HG03135 (cell line): Measurements from ENCODE around the gene TAF1A.

Experiments used
- ATAC-seq: cut with Tn5 transposase; IDR thresholded peaks from one replicate; pipeline ENCODE4 v1.9.1; 2021; ENCODE audit warnings: mild to moderate bottlenecking, moderate library complexity; ENCODE audit not compliant: unreplicated experiment

TAF1A gene

DNA sequence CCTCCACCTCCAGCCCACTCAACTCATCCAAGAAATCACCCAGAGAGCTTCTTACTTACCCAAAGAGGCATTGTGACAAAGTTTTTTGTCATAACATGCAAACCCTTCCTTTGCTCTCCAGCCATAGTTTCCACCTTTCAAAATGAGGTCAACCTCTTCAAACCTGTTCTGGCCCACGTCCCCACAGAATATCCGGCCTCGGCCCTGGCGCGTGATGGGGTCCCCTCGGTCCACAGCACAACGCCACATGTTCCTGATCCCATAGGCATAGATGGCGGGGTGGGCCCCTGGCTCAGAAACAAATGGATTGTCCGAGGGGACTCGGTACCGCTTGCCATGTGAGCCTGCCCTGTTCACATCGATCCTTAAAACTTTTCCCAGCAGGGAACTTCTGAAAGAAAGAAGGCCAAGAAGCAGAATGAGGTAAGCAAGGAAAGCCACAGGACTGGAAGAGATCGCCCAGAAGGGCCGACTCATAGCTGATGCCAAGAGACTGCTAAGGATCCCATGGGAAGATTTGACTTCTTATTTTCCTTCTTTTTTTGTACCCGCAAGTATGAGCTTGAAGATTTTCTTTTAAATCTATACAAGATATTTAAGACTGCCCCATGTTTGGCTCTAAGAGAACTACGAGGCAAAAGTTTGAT lies 49.7 kb downstream of the TAF1A start:
- no peak for ATAC-seq

DNA sequence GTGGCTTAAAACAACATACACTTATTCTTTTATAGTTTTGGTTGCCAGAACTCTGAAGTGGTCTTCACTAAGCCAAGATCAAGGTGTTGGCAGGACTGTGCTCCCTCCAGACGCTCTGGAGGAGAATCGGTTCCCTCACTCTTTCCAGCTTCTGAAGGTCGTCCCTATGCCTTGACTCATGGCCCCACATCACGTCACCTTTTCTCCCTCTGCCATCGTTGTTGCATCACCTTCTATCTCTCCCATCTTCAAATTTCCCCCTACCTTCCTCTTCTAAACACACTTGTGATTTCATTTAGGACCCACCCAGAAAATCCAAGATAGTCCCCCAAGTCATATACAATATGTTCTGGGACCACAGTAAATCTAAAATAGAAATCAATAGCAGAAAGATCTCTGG lies 54.3 kb downstream of the TAF1A start:
- ATAC-seq = no peak

DNA sequence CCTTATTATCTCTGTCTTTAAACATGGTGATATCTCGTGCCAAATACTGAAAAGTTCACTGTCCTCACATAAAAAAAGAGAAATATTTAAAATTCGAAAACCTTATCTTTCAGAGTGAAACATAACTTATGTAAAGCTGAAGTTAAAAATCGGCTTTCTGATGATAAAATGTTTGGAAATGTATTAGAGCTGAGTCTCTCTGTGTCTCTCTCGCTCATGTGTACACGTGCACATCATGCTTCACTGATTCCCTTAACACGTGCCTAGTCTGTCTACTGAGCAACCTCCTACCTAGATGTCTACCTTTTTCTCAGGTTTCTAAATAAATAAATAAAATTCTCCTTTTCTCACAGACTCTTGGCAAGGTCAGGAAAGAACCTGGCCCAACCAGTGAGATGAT lies 58.9 kb downstream of the TAF1A start:
- ATAC-seq = no peak

DNA sequence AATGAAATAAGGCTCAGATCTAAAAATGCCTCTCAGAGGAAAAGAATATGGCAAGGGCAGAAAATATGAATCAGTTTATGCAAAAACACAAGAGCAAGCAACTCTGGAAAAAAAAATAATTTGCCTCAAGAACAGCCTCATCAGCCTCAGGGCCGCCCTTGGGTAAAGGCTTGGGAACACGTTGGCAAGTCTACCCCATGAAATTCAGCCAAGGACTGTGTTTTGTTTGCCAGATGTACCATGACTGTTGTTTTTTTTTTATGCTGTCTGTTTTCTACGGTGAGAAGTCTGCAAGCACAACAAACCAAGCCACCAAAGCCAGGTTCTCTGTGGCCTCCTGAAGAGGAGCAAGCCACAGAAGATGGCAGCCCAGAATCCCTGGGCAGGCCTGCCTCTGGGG lies 59.8 kb downstream of the TAF1A start:
- no peak for ATAC-seq

DNA sequence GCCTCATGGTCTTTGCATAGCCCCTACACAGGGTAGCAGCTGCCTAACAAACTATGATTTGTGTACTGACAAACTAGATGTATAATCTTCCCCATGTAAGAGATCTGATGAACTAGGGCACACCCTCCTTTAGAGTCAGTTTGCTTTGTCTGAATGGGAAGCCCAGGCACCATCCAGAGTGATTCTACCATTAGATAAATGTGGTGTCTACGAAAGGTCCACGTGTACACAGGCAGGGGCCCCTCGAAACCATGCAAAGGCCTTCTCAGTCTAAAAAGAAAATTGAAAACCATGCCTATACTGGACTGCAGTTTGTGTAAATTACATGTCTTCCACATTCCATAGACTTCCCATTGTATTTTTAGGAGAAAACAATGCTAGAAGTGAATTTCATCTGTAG lies 60.6 kb downstream of the TAF1A start:
- ATAC-seq = no peak

- no peak for ATAC-seq
Observed at GRCh38 chr1:222525951-222526350, 63.8 kb downstream of the TAF1A start.

GRCh38 chr1:222523852-222524251 lies 65.9 kb downstream of the TAF1A start:
- ATAC-seq = no peak

- no peak for ATAC-seq
Observed at GRCh38 chr1:222522105-222522915, 67.4 kb downstream of the TAF1A start.

DNA sequence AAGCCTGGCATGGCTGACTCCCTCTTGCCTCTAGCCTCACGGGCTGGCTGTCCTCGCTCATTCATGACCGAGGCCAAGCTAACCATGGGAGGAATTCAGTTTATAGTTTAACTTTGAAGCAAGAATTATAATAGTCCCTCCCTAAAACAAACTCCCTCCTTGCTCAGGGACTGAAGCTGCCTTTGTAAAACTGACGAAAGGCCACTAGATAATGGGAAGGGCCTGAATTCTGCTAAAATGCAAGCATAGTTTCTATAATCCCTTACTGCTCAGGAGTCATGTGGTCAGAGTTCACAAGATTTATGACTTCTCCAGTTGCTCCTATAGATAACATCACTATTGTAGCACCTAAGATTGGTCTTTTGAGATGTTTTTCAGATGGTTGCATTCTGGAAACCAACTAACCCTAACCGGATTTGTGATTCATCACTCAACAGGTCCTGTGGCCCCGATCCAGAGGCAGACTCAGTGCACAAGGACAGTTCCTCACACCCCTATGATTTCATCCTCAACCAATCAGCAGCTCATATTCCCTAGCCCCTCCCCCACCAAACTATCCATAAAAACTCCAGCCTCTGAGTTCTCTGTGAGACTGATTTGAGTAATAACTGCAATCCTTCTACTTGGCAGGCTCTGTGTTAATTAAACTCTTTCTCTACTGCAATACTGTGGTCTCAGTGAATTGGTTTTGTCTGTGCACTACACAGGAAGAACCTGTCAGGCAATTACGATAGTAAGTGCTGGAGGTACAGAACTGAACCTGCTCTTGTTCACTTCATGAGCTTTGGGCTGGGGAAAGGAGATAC lies 68.2 kb downstream of the TAF1A start:
- ATAC-seq = no peak
